ENCODE results near the gene C14orf93. TPM values are rescaled to one million over a fixed set of nuclear protein-coding genes. Genes with fewer than 3 reads are reported as not detected.
A peak's percentile ranks its signal among the peaks of the same experiment; 100 is the strongest.

Gene C14orf93
- polyA plus RNA-seq, 2 of the 4 experiments (the other 2 are of a cell fraction): 6.8 to 9.7 TPM

GRCh38 chr14:22979748-22980392, 30.1 kb downstream of the C14orf93 start:
- H3K27ac ChIP-seq: peak overlapping the region; percentile 98 to 100
- ATAC-seq (no peak), FAIRE-seq (no peak), DNase-seq (ENCODE audit: low read depth in 1 of 2, low spot score in 1 of 2) (peak in 1 of 2 experiments; percentile 18)
- ChIA-PET POLR2A (no interaction called here), CTCF (interaction anchor here (3.7 to 34.0 kb wide), 5 partner anchors 9 to 73 kb away, joined by 19 to 1206 read pairs (median 646); partner anchors contain the start of genes AJUBA, CDH24, PRMT5 and PSMB11)
- 3% methylated on average over 8 of the region's 8 CpGs for WGBS (ENCODE audit: missing lambda C conversion rate)
- H3K9me3 ChIP-seq: no peaks in the 10 kb centered on the region
- H3K4me2 ChIP-seq: peak overlapping the region; percentile 96
- H3K4me1 ChIP-seq: peaks cover 54% of the 10 kb centered on the region
- TF ChIP-seq SMC3 (IDR thresholded peaks at IDR 0.05): no peak
- TF ChIP-seq RCOR1 (IDR thresholded peaks at IDR 0.05; ENCODE audit: low read depth, low read length): no peak
- TF ChIP-seq FOSL2 (IDR thresholded peaks at IDR 0.05): no peak
- TF ChIP-seq FOSL2 (CRISPR knock-in tag; IDR thresholded peaks at IDR 0.05): no peak
- no peak for TF ChIP-seq EHF (CRISPR knock-in tag; IDR thresholded peaks at IDR 0.05)
- TF ChIP-seq GATA3 (IDR thresholded peaks at IDR 0.05; ENCODE audit: borderline replicate concordance): 0 out of 2 replicates have a peak, but pooled peaks have one; percentile 12
- TF ChIP-seq POLR2A (IDR thresholded peaks at IDR 0.05; ENCODE audit: low read length): no peak
- TF ChIP-seq MYC (IDR thresholded peaks at IDR 0.05; ENCODE audit: borderline replicate concordance, low read length): no peak
- no peak for TF ChIP-seq HES2 (IDR thresholded peaks at IDR 0.05)
- peak overlapping the region; percentile 89 for H3K4me3 ChIP-seq

DNA sequence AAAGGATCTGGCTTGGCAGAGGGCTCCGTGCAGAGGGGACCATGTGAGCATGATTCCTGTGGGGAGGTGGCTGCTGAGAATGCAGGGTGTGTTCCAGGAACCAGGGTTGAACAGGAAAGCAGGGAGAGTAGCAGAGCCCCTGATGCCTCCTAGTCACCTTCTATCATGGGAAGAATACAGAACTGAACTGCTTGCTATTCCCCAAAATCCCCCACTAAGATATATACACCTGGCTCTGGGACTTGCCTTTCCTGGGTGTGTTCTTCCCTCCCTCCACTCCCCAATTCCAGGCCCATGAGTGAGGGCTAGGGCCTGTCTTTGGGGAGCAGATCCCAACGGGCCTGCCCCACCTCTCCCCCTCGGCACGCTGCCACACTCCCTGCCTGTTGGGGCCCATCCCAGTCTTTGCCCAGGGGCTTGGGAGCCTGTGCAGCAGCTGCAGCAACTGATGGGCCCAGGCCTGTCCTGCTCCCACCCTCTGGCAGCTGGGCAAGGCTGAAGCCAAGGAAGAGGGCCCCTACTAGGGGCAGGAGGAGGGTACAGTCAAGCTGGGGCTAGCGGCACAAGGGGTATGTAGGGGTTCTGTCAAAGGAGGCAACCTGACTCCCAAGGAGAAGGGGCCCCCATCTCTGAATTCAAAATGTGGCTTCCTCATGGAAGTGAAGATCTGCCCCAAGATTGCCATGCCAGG, 30.8 kb downstream of the C14orf93 start:
- FAIRE-seq (no peak), DNase-seq (ENCODE audit: low read depth in 1 of 2, low spot score in 1 of 2) (no peak), ATAC-seq (no peak)
- TF ChIP-seq CEBPB (IDR thresholded peaks at IDR 0.05): no peak
- TF ChIP-seq, protein P1, sequence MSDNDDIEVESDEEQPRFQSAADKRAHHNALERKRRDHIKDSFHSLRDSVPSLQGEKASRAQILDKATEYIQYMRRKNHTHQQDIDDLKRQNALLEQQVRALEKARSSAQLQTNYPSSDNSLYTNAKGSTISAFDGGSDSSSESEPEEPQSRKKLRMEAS (IDR thresholded peaks at IDR 0.05): peak; percentile 26
- TF ChIP-seq E2F6 (IDR thresholded peaks at IDR 0.05; ENCODE audit: borderline replicate concordance, low read depth): peak; percentile 7; the same call in 1 of the 2 replicates
- Histone ChIP-seq H3K4me1 (peaks cover 61% of the 10 kb centered on the region), H3K9me3 (no peaks in the 10 kb centered on the region), H3K4me2 (peak overlapping the region; percentile 96), H3K4me3 (peak overlapping the region; percentile 89), H3K27ac (peak overlapping the region; percentile 98 to 100)
- CTCF ChIA-PET: interaction anchor here (0.6 to 34.0 kb wide), 6 partner anchors 10 to 73 kb away, joined by 3 to 1206 read pairs (median 12); partner anchors contain the start of genes AJUBA, CDH24, PRMT5 and PSMB11
- POLR2A ChIA-PET: interaction anchor here (1.5 kb wide), 1 partner anchor 7 kb away, joined by 7 read pairs; no protein-coding TSS in a partner anchor
- WGBS (ENCODE audit: missing lambda C conversion rate): 8% methylated on average over 5 of the region's 5 CpGs

GRCh38 chr14:22978487-22978837, 31.5 kb downstream of the C14orf93 start:
- DNase-seq (ENCODE audit: low read depth in 1 of 2, low spot score in 1 of 2): no peak
- Histone ChIP-seq H3K9me3 (no peaks in the 10 kb centered on the region), H3K4me1 (peaks cover 62% of the 10 kb centered on the region), H3K4me2 (peak overlapping the region; percentile 96), H3K27ac (peak overlapping the region; percentile 98 to 100), H3K4me3 (peak overlapping the region; percentile 89)
- ChIA-PET CTCF (interaction anchor here (0.6 to 34.0 kb wide), 10 partner anchors 11 to 421 kb away, joined by 3 to 1206 read pairs (median 4); partner anchors contain the start of genes AJUBA, CDH24, HAUS4 and PRMT5), POLR2A (interaction anchor here (0.7 to 2.1 kb wide), 5 partner anchors 8 to 117 kb away, joined by 3 to 7 read pairs (median 6); partner anchors contain the start of genes ACIN1 and C14orf119)
- ATAC-seq: no peak
- no peak for FAIRE-seq
- 6% methylated on average over 3 of the region's 3 CpGs for WGBS (ENCODE audit: missing lambda C conversion rate)
- TF ChIP-seq BHLHE40 (IDR thresholded peaks at IDR 0.05; ENCODE audit: low read depth, low read length) (no peak), TP53 (CRISPR knock-in tag; IDR thresholded peaks at IDR 0.05) (no peak), BCL3 (IDR thresholded peaks at IDR 0.05) (no peak), E2F6 (IDR thresholded peaks at IDR 0.05; ENCODE audit: borderline replicate concordance, low read depth) (no peak), GATA3 (IDR thresholded peaks at IDR 0.05; ENCODE audit: borderline replicate concordance) (no peak), EP300 (IDR thresholded peaks at IDR 0.05) (no peak), ELK1 (IDR thresholded peaks at IDR 0.05; ENCODE audit: low read depth, low read length) (no peak), FOSB (CRISPR knock-in tag; IDR thresholded peaks at IDR 0.05) (no peak), FOSL2 (IDR thresholded peaks at IDR 0.05) (no peak), FOSL2 (CRISPR knock-in tag; IDR thresholded peaks at IDR 0.05) (no peak), HOXB5 (CRISPR knock-in tag; IDR thresholded peaks at IDR 0.05) (no peak), HES2 (IDR thresholded peaks at IDR 0.05) (no peak), HDAC2 (IDR thresholded peaks at IDR 0.05) (no peak), EHMT2 (IDR thresholded peaks at IDR 0.05; ENCODE audit: low read depth) (no peak), ZFP36 (IDR thresholded peaks at IDR 0.05; ENCODE audit: borderline replicate concordance, partially characterized antibody) (no peak)
- TF ChIP-seq, protein P2, sequence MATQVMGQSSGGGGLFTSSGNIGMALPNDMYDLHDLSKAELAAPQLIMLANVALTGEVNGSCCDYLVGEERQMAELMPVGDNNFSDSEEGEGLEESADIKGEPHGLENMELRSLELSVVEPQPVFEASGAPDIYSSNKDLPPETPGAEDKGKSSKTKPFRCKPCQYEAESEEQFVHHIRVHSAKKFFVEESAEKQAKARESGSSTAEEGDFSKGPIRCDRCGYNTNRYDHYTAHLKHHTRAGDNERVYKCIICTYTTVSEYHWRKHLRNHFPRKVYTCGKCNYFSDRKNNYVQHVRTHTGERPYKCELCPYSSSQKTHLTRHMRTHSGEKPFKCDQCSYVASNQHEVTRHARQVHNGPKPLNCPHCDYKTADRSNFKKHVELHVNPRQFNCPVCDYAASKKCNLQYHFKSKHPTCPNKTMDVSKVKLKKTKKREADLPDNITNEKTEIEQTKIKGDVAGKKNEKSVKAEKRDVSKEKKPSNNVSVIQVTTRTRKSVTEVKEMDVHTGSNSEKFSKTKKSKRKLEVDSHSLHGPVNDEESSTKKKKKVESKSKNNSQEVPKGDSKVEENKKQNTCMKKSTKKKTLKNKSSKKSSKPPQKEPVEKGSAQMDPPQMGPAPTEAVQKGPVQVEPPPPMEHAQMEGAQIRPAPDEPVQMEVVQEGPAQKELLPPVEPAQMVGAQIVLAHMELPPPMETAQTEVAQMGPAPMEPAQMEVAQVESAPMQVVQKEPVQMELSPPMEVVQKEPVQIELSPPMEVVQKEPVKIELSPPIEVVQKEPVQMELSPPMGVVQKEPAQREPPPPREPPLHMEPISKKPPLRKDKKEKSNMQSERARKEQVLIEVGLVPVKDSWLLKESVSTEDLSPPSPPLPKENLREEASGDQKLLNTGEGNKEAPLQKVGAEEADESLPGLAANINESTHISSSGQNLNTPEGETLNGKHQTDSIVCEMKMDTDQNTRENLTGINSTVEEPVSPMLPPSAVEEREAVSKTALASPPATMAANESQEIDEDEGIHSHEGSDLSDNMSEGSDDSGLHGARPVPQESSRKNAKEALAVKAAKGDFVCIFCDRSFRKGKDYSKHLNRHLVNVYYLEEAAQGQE (IDR thresholded peaks at IDR 0.05): no peak

All from A549 (cell line).